ENCODE results near the gene DPM3.

DNA sequence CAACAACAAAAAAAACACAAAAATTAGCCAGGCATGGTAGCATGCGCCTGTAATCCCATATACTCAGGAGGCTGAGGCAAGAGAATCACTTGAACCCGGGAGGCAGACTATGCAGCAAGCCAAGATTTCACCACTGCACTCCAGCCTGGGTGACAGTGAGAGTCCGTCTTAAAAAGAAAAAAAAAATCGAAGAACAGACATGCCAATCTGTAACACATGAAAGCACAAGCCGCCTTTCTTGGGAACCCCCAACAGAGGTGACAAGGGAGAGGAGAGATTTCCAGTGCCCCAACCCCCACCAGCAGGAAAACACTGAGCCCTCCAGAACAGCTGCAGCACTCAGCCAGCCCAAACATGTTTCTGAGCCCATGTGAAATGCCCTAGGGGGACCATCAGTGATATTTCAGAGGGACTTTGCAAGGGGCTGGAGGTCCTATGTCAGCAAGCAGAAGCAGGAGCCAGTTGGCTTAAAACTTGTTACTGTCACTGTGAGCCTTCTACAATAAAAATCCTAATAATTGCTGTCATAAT is 26.8 kb downstream of the DPM3 start:
- TF ChIP-seq POLR2A (IDR thresholded peaks at IDR 0.05) (no peak), POLR2AphosphoS5 (IDR thresholded peaks at IDR 0.05) (no peak), EP300 (IDR thresholded peaks at IDR 0.05) (no peak)
- TF ChIP-seq, protein P1, sequence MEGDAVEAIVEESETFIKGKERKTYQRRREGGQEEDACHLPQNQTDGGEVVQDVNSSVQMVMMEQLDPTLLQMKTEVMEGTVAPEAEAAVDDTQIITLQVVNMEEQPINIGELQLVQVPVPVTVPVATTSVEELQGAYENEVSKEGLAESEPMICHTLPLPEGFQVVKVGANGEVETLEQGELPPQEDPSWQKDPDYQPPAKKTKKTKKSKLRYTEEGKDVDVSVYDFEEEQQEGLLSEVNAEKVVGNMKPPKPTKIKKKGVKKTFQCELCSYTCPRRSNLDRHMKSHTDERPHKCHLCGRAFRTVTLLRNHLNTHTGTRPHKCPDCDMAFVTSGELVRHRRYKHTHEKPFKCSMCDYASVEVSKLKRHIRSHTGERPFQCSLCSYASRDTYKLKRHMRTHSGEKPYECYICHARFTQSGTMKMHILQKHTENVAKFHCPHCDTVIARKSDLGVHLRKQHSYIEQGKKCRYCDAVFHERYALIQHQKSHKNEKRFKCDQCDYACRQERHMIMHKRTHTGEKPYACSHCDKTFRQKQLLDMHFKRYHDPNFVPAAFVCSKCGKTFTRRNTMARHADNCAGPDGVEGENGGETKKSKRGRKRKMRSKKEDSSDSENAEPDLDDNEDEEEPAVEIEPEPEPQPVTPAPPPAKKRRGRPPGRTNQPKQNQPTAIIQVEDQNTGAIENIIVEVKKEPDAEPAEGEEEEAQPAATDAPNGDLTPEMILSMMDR (IDR thresholded peaks at IDR 0.05), result no peak
